Measurements from ENCODE around the gene FBLIM1.

DNA sequence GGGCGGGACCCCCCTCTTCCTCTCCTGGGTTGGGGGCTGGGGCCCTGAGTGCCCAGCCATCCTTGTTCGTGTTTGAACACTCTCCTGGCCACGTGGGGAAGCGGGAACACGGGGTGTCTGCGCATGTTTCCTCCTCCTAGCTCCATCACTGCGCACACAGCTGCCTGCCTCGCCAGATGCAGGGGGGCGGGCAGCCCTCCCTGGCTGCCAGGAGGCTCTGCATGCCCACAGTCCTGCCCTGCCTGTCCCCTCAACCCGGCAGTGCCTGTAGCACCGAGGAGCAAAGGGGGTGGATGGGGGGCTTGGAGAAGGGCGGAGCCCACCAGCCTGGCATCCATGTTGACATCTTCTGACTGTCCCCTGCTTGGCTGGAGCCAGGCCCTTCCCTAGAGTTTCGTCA is 24.3 kb upstream of the FBLIM1 start:
- TF ChIP-seq POLR2A (IDR thresholded peaks at IDR 0.05; ENCODE audit: low read depth, low read length) = no peak
- no peak for TF ChIP-seq POLR2AphosphoS5 (IDR thresholded peaks at IDR 0.05; ENCODE audit: low read depth, low read length)
- no peak for TF ChIP-seq TAF1 (IDR thresholded peaks at IDR 0.05; ENCODE audit: low read depth, low read length)
- TF ChIP-seq POU2F2 (IDR thresholded peaks at IDR 0.05; ENCODE audit: low read depth, low read length) = no peak
- no peak for TF ChIP-seq SPI1 (IDR thresholded peaks at IDR 0.05; ENCODE audit: low read depth, low read length)
